Fibroblast of skin of right quadriceps (primary cell): ENCODE measurements around the gene RAB9A.
"Not testable (repeated sequence)": the region's sequence is repeated elsewhere in the genome, so short reads cannot be mapped to it uniquely, and the experiment has no call there.

Experiments used
- DNase-seq: peaks from one replicate; pipeline ENCODE4 v3.0.0-alpha.2; 2013

Gene RAB9A

DNA sequence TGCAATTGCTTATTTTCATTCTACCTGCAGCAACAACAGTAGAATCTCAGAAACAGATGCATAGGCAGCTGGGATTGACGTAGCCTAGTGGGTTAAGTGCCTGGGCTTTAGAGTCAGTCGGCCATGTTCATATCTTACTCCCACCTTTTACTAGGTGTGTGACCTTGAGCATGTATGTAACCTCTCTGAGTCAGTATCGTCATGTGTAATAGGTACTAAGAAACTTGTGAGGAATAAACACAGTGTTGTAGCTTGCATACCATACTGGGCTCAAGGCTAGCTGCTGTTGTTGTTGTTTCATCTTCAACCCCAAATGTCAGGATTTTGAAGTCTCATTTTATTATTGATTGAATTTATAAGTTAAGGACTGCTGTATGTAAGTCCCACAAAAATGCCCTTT, 14.2 kb downstream of the RAB9A start:
- no peak for DNase-seq

DNA sequence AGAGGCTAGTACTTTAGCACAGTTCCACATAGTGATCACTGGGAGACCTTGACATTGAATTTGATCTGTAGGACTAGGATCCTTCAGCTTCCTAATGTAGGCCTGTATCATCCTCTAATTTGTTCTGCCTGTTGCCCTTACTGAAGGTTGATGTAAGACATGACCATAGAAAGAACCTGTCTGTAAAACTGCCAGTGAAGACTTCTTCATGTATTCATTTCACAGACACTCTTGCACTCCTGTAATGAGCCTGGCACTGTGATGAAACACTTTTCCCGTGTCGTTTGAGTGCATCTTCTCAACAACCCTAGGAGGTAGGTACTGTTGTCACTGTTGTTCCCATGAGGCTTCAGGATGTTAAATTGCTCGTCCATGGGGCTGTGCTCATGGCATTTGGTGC, 14.7 kb downstream of the RAB9A start:
- no peak for DNase-seq

DNA sequence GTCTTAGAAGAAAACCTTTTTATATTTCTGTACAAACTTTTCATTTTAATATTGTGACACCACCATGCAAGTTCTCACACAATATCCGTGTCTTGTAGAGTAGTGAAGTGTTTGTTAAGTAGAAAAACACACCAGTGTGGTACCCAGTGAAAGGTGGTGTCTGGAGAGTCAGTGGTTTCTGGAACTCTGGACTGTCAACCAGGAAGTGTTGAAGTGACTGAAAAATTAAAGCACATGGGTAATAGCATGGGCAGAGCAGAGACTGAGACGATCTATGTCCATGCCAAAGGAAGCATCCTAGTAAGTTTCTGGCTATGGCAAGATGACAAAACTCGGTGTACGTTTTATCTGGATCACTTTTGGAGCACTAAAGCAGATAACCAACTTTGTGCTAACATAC, 22.2 kb downstream of the RAB9A start:
- no peak for DNase-seq

DNA sequence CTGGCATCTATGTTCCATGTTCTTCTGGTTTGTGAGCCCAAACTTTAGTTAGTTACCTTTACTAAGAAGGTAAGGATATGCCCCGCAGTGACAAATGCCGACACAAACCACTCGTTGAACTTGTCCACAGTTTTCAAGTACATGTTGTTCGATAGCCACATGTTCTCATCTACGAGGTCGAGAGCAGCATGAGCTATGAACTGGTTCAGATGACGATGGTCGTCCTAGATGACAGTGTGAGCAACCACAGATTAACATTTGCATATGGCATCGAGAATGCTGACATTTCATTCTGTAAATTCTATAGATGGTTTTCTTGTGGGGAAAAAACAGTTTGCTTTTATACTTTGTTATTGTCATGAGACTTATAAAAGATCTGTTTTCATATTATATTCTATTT, 27.5 kb downstream of the RAB9A start:
- no peak for DNase-seq

DNA sequence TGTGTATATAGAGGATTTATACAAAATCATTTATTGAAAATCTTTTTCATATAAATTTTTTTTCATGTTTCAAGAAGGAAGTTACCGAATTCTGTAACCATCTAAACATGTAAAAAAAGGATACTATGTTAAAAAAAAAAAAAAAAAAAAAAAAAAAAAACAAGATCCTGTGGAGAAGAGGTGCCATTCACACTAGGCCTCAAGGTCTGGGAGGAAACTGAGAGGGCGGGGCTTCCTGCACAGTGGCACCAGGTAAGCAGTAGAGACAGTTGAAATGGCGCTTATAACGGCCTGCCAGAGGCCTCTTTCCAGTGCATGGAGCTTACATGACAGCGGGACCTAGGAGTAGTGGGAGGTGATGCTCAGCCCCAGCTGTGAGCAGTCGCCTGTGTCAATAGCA, 28.0 kb downstream of the RAB9A start:
- DNase-seq = no peak

DNA sequence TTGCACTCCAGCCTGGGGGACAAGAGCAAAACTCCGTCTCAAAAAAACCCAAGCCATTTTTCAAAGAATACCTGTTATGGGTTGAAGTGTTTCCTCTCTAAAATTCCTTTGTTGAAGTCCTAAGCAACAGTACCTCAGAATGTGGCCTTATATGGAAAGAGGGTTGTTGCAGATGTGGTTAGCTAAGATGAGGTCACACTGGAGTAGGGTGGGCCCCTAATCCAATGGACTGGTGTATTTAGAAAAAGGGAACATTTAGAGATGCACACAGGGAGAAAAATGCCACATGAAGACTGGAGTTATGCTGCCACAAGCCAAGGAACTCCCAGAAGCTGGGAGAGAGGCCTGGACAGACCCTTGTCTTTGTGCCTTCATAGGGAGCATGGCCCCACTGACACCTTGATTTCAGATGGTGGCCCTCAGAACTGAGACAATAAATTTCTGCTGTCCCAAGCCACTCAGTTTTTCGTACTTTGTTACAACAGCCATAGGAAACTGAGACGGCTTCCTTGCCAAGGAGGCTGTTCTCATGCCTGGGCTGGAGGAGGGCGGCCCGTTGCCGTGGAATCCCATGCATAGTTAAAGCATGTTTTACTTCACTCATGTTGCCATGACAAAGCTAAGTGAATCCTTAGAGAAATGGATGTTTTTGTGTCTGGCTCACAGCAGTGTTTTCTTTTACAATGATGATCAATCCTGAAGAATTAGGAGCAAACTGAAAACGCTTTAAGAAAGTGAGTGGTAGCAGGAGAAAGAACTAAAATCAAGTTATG, 29.0 kb downstream of the RAB9A start:
- peak; percentile 59 for DNase-seq

DNA sequence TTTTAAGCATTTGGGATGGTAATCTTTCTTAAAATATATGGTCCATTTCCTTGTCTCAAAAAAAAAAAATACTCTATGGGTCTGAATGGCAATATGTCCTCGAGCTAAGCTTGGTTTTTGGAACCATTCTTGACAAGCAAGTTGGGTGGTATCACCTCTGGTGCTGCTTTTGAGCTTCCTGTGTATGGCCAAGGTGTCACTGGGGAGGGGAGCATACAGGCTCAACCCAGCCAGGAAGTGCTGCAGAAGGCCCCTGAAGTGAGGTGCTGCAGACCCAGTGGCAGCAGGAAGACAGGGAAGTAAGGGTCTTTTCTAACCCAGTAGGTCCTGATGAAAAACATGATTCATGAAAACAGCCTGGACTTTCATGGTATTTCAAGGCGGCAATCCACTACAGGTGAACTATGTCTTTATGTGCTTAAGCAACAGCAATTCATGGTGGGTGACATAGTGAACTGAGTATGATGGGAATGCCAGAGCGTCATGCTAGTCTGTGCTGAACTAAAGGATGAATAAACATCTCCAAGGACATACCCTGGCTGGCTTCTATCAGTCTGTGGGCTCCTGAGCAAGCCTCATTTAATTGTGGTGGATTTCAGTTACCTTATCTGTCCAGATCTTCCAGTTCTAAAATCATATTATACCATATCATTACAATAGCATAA, 30.4 kb downstream of the RAB9A start:
- no peak for DNase-seq

DNA sequence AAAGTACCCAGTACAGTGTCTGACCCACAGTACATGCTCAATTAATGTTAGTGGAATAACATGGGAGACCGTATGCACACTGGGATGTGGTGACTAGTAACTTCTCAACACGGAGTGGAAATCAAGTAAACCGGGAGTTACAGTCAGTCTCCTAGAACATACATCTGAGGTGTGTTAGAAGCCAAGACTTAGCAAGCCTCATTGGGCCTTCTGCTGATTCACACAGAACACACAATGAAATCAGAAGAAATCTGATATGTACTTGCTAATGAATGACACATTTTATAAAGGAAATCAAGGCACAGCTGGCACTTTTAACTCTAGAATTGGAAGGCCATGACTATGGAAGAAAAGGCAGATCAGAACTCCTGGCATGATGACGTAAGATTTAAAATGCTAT, 32.4 kb downstream of the RAB9A start:
- DNase-seq = no peak

DNA sequence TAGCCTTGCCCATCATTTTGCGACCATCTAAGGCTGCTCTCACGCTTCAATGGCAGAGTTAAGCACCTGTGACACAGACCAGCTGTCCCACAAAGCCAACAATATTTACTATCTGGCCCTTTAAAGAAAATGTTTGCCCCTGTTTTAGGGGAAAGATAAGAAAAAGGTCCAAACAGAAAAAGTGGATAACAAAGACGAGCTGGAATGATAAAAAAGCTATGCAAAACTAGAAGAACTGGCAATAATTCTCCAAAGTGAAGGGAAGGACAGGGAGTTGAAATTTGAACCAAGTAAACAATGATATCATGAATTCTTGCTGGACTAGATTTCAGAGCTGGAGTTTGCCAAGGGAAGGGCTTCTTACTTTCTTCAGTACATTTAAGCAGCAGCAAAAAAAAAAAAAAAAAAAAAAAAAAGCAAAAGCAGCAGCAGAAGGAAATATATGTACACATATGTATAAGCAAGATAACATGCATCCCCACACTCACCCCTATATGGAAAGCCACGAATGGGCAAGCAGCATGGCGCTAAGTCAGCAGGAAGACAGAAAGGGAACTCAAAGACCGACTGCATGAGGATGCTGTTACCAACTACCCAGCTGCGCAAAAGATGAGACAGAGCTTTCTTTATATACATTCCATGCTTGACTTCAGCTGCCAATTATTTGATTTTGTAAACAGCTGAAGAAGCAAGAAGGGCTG, 33.0 kb downstream of the RAB9A start:
- peak; percentile 45 for DNase-seq

DNA sequence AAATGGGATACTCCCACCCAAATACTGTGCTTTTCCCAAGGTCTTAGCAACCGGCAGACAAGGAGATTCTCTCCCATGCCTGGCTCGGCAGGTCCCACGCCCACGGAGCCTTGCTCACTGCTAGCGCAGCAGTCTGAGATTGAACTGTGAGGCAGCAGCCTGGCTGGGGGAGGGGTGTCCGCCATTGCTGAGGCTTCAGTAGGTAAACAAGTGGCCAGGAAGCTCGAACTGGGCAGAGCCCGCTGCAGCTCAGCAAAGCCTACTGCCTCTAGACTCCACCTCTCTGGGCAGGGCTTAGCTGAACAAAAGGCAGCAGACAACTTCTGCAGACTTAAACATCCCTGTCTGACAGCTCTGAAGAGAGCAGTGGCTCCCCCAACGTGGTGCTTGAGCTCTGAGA, 36.0 kb downstream of the RAB9A start:
- not testable (repeated sequence) for DNase-seq

DNA sequence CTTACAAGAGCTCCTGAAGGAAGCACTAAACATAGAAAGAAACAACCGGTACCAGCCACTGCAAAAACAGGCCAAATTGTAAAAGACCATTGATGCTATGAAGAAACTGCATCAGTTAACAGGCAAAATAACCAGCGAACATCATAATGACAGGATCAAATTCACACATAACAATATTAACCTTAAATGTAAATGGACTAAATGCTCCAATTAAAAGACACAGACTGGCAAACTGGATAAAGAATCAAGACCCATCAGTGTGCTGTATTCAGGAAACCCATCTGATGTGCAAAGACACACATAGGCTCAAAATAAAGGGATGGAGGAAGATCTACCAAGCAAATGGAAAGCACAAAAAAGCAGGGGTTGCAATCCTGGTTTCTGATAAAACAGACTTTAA, 37.7 kb downstream of the RAB9A start:
- DNase-seq = not testable (repeated sequence)

DNA sequence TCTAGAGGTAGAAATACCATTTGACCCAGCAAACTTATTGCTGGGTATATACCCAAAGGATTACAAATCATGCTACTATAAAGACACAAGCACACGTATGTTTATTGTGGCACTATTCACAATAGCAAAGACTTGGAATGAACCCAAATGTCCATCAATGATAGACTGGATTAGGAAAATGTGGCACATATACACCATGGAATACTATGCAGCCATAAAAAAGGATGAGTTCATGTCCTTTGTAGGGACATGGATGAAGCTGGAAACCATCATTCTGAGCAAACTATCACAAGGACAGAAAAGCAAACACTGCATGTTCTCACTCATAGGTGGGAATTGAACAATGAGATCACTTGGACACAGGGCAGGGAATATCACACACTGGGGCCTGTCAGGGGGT, 41.6 kb downstream of the RAB9A start:
- not testable (repeated sequence) for DNase-seq

DNA sequence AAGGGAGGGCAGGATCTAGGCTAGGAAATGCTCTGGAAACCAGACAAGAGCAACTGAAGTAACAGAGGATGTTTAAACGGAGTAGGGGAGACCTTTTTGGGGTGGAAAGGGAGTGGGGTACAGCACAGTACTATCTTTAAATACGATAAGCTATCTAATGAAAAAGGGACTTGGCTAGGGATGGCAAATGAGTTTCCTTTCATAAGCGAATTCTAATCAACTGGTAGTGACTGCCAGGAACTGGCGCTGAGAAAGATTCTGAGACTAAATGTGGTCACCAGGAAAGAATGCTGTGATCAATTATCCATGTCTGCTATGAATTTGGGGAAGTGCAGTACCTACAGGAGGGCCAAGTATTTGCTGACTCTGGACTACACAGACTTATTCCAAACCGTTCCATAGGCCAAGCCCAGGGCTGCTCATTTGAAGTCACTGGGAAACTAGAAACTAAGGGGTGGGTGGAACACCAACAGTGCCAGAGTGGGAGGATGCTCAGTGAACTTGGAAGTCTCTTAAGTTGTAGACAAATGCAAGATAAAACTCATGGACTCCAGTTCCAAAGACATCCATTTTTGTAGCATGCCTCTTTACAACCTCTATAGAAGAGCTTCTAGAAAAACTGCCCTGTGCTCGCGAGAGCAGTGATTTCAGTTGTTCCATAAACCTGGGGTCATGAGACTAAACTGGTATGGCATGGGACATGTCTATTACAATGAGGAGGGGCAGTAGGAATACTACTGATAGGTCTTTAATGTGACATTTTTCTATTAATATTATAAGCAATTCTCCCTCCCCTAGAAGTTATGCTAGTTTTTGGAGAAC, 43.5 kb downstream of the RAB9A start:
- DNase-seq = no peak

DNA sequence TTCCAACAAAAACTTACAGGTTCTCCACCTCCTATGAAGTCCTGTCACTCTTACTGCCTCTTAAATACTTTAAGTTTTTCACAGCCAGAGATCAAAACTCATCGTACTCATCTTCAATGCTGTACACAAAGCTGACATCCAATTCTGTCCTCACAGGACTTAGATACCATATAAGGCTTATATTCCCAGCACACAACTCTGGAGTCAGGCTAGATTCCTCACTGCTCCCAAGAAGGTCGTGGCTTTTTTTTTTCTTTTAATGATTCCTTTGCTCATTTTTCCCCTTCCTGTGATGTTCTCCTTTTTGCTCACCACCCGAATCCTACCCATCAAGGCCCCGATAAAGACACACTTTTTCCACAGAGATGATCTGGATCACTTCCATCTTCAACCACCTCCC, 44.6 kb downstream of the RAB9A start:
- no peak for DNase-seq

DNA sequence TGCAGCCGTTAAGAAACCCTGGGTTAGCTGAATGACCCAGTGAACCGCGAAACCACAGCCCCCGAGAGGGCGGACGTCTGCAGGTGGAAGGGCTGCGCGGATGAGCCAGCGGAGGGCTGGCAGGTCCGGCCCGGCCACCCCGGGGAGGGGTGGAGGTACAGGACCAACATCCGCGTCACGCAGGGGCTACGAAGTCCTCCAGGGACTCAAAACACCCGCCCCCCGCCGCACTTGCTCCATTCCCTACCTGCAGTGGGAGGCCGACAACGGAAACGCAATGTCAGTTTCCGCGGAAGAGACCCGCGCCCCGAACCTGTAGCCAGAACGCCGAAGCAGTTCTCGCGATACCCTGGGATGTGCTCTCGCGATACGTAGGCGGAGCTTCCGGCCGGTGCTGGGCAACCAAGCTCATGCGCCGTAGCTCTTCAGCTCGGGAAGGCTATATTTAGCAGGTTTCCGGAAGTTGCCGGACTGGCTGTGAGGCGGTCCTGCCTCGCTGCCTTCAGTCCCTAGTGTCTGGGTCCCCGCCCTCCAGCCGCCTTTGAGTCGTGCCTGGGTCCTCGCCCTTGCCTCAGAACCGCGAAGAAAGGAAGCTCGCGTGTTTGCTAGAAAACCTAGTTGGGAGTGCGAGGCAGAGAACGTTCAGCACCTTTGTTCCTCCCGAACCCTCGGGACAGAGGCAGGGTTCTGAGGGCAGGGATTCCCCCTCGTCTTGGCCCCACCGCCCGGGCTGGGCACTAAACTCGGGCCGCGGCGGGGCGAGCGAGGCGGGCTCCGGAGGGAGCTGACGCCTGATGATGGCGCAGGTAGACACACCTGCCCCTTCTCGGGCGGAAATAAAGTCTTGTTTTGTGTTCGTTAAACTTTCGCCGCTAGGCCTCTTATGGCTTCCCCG, 45.6 kb downstream of the RAB9A start, which contains the start of the genes OFD1 and TRAPPC2:
OFD1 (plus strand) TSS at position 471 of the 895 bp plus-strand sequence; CDS start at position 795, 324 bp downstream.
TRAPPC2 (minus strand) TSS at position 343 of the 895 bp plus-strand sequence. CDS start 14,657 bp downstream, outside the sequence.
- DNase-seq = peak; percentile 92

DNA sequence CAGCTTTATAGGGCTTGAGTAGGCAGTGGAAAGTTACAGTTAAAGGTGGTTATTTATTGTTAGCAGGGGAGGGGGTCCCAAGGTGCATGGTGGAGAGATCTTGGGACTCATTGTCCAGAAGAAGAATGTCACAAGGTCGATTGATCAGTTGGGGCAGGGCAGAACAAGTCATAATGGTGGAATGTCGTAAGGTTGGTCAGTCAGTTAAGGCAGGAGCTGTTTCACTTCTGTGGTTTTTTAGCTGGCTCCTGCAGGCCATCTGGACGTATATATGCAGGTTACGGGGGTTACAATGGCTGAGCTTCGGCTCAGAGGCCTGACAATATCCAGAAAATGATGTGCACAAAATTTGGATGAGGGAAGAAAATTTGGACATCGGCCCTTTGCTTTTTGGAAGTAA, 52.8 kb downstream of the RAB9A start:
- no peak for DNase-seq

DNA sequence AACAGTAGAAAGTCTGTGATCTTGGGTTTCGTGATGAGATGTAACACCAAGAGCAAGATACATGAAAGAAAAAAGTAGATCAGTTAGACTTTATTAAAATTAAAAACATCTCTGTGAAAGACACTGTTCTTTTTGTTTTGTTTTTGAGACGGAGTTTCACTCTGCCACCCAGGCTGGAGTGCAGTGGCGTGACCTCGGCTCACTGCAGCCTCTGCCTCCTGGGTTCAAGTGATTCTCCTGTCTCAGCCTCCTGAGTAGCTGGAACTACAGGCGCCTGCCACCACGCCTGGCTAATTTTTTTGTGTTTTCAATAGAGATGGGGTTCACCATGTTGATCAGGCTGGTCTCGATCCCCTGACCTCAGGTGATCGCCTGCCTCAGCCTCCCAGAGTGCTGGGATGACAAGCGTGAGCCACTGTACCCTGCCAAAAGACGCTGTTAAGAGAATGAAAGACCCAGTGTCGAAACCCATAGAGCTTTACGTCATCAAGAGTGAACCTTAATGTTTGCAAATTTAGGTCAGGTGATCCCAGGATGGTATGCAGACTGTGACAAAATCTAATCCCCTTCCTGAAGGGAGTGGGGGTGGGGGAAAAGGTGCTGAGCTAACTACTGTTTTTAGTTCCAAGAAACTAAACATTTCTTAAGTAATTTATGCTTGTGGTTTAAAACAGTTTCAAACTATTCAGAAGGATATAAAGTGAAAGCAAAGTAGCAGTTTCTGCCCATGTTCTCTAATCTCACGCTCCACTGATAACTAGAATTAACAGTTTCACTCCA, 53.7 kb downstream of the RAB9A start:
- no peak for DNase-seq

DNA sequence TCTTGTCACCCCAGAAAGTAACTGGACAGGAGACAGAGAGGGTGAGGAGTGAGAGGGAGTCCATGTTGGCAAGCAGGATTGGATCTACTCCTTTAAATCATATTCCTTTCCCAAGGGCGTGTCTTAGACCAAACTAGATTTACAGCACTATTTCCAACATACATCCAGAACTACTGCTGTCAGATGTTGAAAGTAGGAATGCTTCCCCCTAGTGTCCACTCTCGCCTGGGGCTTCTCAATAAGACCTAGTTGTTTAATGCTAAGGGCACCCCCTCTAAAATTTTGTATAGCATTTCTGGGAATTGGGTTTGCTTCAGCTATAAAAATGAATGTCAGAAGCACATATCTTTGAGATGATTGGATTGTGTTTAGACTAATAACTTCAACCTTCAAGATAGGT, 58.9 kb downstream of the RAB9A start:
- peak; percentile 50 for DNase-seq

DNA sequence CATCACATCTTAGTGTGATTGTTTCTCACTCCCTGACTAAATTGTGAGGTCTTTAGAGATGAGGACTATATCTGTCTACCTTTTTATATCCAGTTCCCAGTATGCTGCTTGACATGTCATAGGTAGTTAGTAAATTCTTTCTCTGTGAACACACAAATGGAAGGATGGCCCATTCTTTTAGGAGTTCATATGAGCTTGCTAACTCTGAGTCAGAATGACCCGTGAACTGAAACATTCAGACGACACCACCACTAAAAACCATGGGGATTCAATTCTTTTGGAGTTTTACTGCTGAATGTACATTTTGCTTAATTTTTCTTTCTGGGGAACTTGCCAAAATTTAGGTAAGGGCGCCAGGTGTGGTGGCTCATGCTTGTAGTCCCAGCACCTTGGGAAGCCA, 59.6 kb downstream of the RAB9A start:
- DNase-seq = peak; percentile 19

DNA sequence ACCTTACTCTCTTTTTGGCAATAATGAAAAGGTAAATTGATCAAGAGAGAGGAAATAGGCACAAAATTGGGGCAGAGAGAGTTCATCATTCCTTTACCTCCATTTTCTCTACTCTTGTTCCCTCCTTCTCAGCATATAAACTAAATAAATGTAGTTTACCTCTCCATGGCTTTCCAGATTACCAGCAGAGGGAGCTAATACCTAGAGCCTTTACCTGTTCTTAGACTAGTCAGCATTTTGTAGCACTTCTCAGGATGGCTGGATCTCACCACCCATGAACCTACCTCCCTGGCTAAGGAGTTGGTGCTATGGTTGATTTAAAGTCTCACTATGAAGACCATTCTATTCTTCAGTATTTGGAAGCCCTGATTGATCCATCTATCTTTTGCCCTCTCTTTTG, 61.3 kb downstream of the RAB9A start:
- peak; percentile 40 for DNase-seq

DNA sequence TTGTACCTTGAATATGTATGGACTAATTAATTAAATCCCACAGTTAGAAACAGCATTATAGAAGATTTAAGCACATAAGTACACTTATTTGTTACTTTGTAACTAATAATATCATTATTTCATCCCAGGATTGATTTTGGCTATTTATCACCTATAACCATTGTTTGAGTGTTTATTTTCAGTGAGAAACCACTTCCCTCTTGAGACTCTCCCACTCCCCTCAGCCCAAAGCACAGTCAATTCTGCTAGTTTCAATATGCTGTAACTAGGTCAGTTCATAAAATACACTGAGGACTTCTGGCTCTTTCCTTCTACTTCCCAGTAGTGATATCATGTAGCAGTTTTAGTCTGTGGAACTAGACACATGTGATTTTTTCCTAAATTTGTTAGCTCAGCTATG, 61.9 kb downstream of the RAB9A start:
- DNase-seq = no peak
